ENCODE data around the gene ZNF341.

ZNF341 gene

DNA sequence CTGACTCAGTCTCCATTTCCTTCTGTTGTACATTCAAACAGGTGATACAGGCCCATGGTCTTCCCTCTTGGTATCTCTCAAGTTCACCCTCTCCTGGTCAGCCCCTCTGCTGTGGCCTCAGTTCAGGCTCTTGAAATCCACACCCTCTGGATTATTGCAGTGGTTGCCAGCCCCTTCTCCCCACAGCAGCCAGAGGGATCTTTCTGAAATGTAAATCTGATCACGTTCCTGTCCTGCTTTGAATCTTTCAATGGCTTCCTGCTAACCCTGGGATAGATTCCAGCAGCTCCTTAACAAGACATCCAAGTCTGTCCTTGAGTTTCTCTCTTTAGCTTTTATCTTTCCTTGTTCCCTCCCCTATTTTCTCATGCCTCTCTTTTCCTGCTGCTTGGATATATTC lies 101.5 kb downstream of the ZNF341 start:
- Histone ChIP-seq H3K9ac (ENCODE audit: low read length) (no peak overlapping the region), H3K4me2 (ENCODE audit: low read depth, low read length) (no peak overlapping the region; the same call in 1 of the 2 replicates), H3K27ac (ENCODE audit: low read length) (peak overlapping the region; percentile 21; the same call in 1 of the 2 replicates), H3K4me3 (ENCODE audit: low read length) (no peak overlapping the region), H3K9me3 (replicated peaks; ENCODE audit: insufficient read depth, low read length) (no peaks in the 10 kb centered on the region), H2AFZ (ENCODE audit: low read length) (no peak overlapping the region), H4K20me1 (ENCODE audit: insufficient read depth, low read length) (no peaks in the 10 kb centered on the region), H3K79me2 (ENCODE audit: low read length) (peaks cover 100% of the 10 kb centered on the region), H3F3A (ENCODE audit: insufficient read depth, low read length) (peaks cover 78% of the 10 kb centered on the region), H3K4me1 (ENCODE audit: low read length) (peaks cover 86% of the 10 kb centered on the region), H3K36me3 (replicated peaks; ENCODE audit: insufficient read depth, low read length) (peaks cover 32% of the 10 kb centered on the region), H3K27me3 (replicated peaks; ENCODE audit: insufficient read depth, low read length) (no peaks in the 10 kb centered on the region), H3K9me2 (replicated peaks; ENCODE audit: insufficient read depth, low read length) (no peaks in the 10 kb centered on the region)
- no peak for DNase-seq
- TF ChIP-seq, protein P1, sequence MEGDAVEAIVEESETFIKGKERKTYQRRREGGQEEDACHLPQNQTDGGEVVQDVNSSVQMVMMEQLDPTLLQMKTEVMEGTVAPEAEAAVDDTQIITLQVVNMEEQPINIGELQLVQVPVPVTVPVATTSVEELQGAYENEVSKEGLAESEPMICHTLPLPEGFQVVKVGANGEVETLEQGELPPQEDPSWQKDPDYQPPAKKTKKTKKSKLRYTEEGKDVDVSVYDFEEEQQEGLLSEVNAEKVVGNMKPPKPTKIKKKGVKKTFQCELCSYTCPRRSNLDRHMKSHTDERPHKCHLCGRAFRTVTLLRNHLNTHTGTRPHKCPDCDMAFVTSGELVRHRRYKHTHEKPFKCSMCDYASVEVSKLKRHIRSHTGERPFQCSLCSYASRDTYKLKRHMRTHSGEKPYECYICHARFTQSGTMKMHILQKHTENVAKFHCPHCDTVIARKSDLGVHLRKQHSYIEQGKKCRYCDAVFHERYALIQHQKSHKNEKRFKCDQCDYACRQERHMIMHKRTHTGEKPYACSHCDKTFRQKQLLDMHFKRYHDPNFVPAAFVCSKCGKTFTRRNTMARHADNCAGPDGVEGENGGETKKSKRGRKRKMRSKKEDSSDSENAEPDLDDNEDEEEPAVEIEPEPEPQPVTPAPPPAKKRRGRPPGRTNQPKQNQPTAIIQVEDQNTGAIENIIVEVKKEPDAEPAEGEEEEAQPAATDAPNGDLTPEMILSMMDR (IDR thresholded peaks at IDR 0.05; ENCODE audit: low read length) = no peak
- no peak for TF ChIP-seq EZH2phosphoT487 (IDR thresholded peaks at IDR 0.05; ENCODE audit: low read length)
- TF ChIP-seq EZH2 (optimal IDR thresholded peaks at IDR 0.05; ENCODE audit: low read depth, low read length) = no peak

DNA sequence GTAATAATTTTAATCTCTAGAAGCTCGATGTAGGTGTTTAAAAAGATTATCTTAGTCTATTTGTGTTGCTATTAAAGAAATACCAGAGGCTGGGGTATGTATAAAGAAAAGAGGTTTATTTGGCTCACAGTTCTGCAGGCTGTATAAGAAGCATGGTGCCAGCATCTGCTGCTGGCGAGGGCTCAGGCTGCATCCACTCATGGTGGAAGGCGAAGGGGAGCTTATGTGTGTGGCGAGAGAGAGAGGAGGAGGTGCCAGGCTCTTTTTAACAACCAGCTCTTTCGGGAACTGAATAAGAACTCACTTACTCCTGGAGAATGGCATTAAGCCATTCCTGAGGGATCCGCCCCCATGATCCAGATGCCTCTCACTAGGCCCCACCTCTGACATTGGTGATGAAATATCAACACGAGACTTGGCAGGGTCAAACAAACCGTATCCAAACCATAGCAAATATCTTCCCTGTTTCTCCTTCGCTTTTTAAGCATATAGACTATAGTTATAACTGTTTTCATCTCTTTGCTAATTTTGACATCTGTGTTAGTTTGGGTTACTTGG lies 103.9 kb downstream of the ZNF341 start:
- H3K9me3 ChIP-seq (replicated peaks; ENCODE audit: insufficient read depth, low read length) = no peaks in the 10 kb centered on the region
- no peak overlapping the region for H2AFZ ChIP-seq (ENCODE audit: low read length)
- peak overlapping the region; percentile 92; the same call in 1 of the 2 replicates for H3K27ac ChIP-seq (ENCODE audit: low read length)
- no peak for DNase-seq
- peaks cover 85% of the 10 kb centered on the region for H3F3A ChIP-seq (ENCODE audit: insufficient read depth, low read length)
- peak overlapping the region; percentile 76 for H3K4me2 ChIP-seq (ENCODE audit: low read depth, low read length)
- TF ChIP-seq EZH2 (optimal IDR thresholded peaks at IDR 0.05; ENCODE audit: low read depth, low read length) (no peak), EZH2phosphoT487 (IDR thresholded peaks at IDR 0.05; ENCODE audit: low read length) (no peak)
- TF ChIP-seq, protein P1 (IDR thresholded peaks at IDR 0.05; ENCODE audit: low read length) = no peak
- no peaks in the 10 kb centered on the region for H4K20me1 ChIP-seq (ENCODE audit: insufficient read depth, low read length)
- peaks cover 86% of the 10 kb centered on the region for H3K4me1 ChIP-seq (ENCODE audit: low read length)
- H3K9ac ChIP-seq (ENCODE audit: low read length) = no peak overlapping the region; the same call in 1 of the 2 replicates
- peaks cover 100% of the 10 kb centered on the region for H3K79me2 ChIP-seq (ENCODE audit: low read length)
- peak overlapping the region; percentile 13; the same call in 1 of the 2 replicates for H3K4me3 ChIP-seq (ENCODE audit: low read length)
- H3K9me2 ChIP-seq (replicated peaks; ENCODE audit: insufficient read depth, low read length) = no peaks in the 10 kb centered on the region
- no peaks in the 10 kb centered on the region for H3K27me3 ChIP-seq (replicated peaks; ENCODE audit: insufficient read depth, low read length)
- peaks cover 29% of the 10 kb centered on the region for H3K36me3 ChIP-seq (replicated peaks; ENCODE audit: insufficient read depth, low read length)

DNA sequence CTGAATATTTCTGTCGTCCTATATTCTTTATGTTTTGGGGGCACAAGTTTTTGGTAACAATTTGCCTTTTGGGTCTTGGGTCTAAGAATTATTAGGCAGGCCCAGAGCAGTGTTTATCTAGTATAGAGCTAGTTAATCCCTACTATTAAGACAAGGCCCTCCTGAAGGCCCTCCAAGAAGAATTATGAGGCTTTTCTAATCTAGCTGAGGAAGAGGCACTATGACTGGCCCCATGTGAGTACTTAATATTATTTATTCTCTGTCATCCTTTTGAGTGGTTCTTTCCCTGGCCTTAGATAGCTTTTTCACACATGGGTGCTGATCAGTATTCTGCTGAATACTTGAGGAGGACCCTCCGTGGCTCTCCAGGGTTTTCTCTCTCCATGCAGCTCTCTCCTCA lies 104.5 kb downstream of the ZNF341 start:
- H3K79me2 ChIP-seq (ENCODE audit: low read length) = peaks cover 100% of the 10 kb centered on the region
- no peaks in the 10 kb centered on the region for H3K27me3 ChIP-seq (replicated peaks; ENCODE audit: insufficient read depth, low read length)
- H2AFZ ChIP-seq (ENCODE audit: low read length) = no peak overlapping the region
- H3K4me2 ChIP-seq (ENCODE audit: low read depth, low read length) = peak overlapping the region; percentile 76
- peaks cover 91% of the 10 kb centered on the region for H3K4me1 ChIP-seq (ENCODE audit: low read length)
- H4K20me1 ChIP-seq (ENCODE audit: insufficient read depth, low read length) = no peaks in the 10 kb centered on the region
- H3K36me3 ChIP-seq (replicated peaks; ENCODE audit: insufficient read depth, low read length) = peaks cover 29% of the 10 kb centered on the region
- no peak for DNase-seq
- no peak for TF ChIP-seq EZH2 (optimal IDR thresholded peaks at IDR 0.05; ENCODE audit: low read depth, low read length)
- TF ChIP-seq EZH2phosphoT487 (IDR thresholded peaks at IDR 0.05; ENCODE audit: low read length) = no peak
- TF ChIP-seq, protein P1 (IDR thresholded peaks at IDR 0.05; ENCODE audit: low read length) = no peak
- H3K4me3 ChIP-seq (ENCODE audit: low read length) = 0 out of 2 replicates have a peak overlapping the region, but pooled peaks have one; percentile 13
- peaks cover 91% of the 10 kb centered on the region for H3F3A ChIP-seq (ENCODE audit: insufficient read depth, low read length)
- peak overlapping the region; percentile 63; the same call in 1 of the 2 replicates for H3K9ac ChIP-seq (ENCODE audit: low read length)
- H3K27ac ChIP-seq (ENCODE audit: low read length) = peak overlapping the region; percentile 92; the same call in 1 of the 2 replicates
- no peaks in the 10 kb centered on the region for H3K9me3 ChIP-seq (replicated peaks; ENCODE audit: insufficient read depth, low read length)
- H3K9me2 ChIP-seq (replicated peaks; ENCODE audit: insufficient read depth, low read length) = no peaks in the 10 kb centered on the region

All from MM.1S (cell line).